GM12864 (cell line): ENCODE results near the gene COA1.

Source experiments
- DNase-seq: peaks from one replicate; pipeline ENCODE4 v3.0.0-alpha.2; 2011; ENCODE audit warnings: low read depth
- H3K4me3 ChIP-seq: 2 replicates; pipeline ENCODE4 v1.5.1; 2011; ENCODE audit warnings: mild to moderate bottlenecking, low read depth, low read length, control low read depth
- CTCF ChIP-seq: IDR thresholded peaks from 2 replicates; pipeline ENCODE4 v1.5.1; 2011; ENCODE audit warnings: low read depth, mild to moderate bottlenecking, moderate library complexity, low read length, control low read depth, inconsistent platforms; ENCODE audit errors: missing control alignments

The COA1 gene

GRCh38 chr7:43763183-43763582 lies 33.9 kb upstream of the COA1 start:
- no peak for TF ChIP-seq CTCF
- DNase-seq = no peak

DNA sequence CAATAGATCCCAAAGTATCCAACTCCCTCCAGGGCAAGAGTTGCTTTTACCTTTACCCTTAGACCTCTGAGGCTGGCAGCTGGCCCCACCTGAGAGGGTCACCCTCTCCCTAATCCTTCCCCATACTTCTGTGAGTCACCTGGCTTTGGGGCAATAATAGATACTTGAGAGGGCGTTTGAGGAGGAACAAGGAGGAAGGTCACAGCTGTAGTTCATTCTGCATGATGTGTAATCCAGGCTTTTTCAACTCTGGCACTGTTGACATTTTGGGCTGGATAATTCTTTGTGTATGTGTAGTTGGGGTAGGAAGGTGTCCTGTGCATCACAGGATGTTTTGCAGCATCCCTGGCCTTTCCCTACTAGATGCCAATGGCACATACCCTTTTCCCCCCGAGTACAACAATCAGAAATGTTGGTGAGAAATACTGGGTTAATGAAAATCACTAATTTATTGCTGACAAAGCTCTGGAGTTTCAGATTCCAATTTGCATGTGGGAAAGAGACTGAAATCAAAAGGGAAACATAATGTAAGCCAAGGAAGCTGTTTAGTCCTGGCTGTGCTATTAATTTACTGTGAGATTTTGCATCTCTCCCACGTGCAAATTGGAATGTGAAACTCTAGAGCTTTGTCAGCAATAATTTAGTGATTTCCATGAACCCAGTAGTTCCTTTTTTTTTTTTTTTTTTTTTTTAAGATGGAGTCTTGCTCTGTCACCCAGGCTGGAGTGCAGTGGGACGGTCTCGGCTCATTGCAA lies 32.8 kb upstream of the COA1 start:
- DNase-seq = no peak
- no peak overlapping the region for H3K4me3 ChIP-seq
- TF ChIP-seq CTCF = no peak

More at GRCh38 chr7:43763183-43763582, 33.9 kb upstream of the COA1 start:
- H3K4me3 ChIP-seq = no peak overlapping the region

DNA sequence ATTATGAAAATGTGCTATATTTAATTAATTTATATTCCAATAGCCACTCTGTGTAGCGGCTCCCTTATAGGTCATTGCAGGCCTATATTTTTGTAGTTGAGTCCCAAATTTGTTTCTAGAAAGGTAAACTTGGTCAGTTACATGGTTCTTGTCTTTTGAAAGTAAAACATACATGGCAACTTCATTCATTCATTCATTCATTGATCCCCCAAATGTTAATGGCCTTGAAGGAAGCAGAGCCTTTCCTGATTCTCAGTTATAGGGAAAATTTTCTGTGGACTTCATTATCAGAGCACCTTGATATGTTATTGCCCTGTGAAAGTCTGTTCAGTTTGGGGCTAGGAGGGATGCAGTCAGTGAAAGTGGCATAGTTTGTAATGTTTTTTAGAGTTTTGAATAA lies 32.1 kb upstream of the COA1 start:
- DNase-seq = no peak
- no peak overlapping the region for H3K4me3 ChIP-seq
- TF ChIP-seq CTCF = no peak

- H3K4me3 ChIP-seq = no peak overlapping the region
- TF ChIP-seq CTCF = no peak
- no peak for DNase-seq
Measured at GRCh38 chr7:43760861-43761260, 31.5 kb upstream of the COA1 start.

- TF ChIP-seq CTCF = no peak
- DNase-seq = no peak
- H3K4me3 ChIP-seq = peak overlapping the region; percentile 84
Measured at GRCh38 chr7:43758822-43759683, 29.7 kb upstream of the COA1 start.

DNA sequence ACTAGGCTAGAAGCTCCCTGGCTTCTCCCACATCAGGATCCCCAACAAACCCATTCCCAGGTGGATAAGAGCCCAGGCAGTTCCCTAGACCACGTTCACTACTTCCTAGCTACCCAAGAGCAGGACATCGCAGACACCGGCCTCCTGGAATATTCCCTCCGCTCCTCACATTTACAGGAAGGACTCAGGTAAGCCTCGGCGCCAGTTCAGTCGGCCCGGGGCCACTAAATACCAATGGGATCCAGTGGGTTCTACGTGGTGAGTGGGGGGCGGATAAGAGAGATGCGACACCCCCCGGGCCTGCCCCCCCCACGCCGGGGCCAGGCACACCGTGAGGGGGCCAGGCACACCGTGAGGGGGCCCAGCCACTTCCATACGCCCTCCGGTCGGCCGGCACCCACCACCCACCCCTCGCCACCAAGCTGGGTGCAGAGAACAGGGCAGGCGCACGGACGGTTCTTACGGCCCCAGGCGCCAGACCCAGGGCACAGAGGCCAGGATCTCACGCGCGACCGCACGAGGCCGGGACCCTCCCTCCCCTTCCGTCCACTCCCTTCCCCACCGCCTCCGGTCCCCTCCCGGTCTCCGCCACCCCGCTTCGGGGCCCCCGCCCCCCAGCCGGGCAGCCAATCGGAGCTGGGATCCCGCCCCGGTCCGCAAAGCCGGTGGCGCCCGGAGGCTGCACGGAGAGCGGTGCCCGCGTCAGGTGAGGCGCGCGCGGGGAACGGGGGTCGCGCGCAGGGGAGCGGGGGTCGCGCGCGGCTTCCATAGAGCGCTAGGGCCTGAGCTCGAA lies 28.9 kb upstream of the COA1 start, which contains the start of gene BLVRA:
Gene BLVRA, plus strand, starts transcription at position 652 of the 793 bp plus-strand sequence. CDS start 12,479 bp downstream, outside the sequence.
- DNase-seq = no peak
- TF ChIP-seq CTCF = no peak
- H3K4me3 ChIP-seq = peak within 1 kb of the TSS; percentile 84
